PC-3 (cell line): ENCODE results near the gene ATG14. TPM values are rescaled to one million over a fixed set of nuclear protein-coding genes. Genes with fewer than 3 reads are reported as not detected.
A peak's percentile ranks its signal among the peaks of the same experiment; 100 is the strongest.

Source experiments
- ATAC-seq: fragments of 200-7000 bp; cut with Tn5 transposase; 2 replicates; pipeline ENCODE4 v1.9.1; 2020; ENCODE audit warnings: mild to moderate bottlenecking, moderate library complexity
- BruUV-seq: library from RNA; stranded (reverse); fragments of 400-500 nt; replicated peaks from 2 replicates; lab custom pipeline; 2021; lab: Mats Ljungman, UMichigan
- CTCF ChIA-PET: fragments of 300-600 bp; sonication (Branson Sonifier 250); formaldehyde crosslinking; loops from one replicate; lab custom pipeline; 2022; ENCODE audit warnings: antibody characterized with exemption; lab: Charles Lee
- POLR2A ChIA-PET: fragments of 300-600 bp; sonication (Branson Sonifier 250); formaldehyde crosslinking; loops from one replicate; lab custom pipeline; 2022; ENCODE audit warnings: antibody characterized with exemption; ENCODE audit not compliant: unreplicated experiment; lab: Charles Lee
- DNase-seq: peaks from one replicate; pipeline ENCODE4 v3.0.0-alpha.2; 2015
- H2AFZ ChIP-seq: fragments of 300-600 bp; sonication (generic); 2 replicates; pipeline ENCODE4 v1.6.0; 2016; ENCODE audit warnings: antibody characterized with exemption, low read length
- H3F3A ChIP-seq: fragments of 300-600 bp; sonication (generic); one replicate; pipeline ENCODE4 v1.6.0; 2017; ENCODE audit warnings: antibody characterized with exemption, low read length, control low read depth, mild to moderate bottlenecking; ENCODE audit not compliant: unreplicated experiment
- H3K27ac ChIP-seq: fragments of 300-600 bp; sonication (generic); 2 replicates; pipeline ENCODE4 v1.5.1; 2016; ENCODE audit warnings: mild to moderate bottlenecking, low read length
- H3K27me3 ChIP-seq: fragments of 300-600 bp; sonication (generic); 2 replicates; pipeline ENCODE4 v1.6.1; 2016; ENCODE audit warnings: low read length, mixed read lengths
- H3K36me3 ChIP-seq: fragments of 300-600 bp; sonication (generic); 2 replicates; pipeline ENCODE4 v1.6.1; 2016; ENCODE audit warnings: low read depth, mixed run types, low read length, mixed read lengths
- H3K4me1 ChIP-seq: fragments of 300-600 bp; sonication (generic); 2 replicates; pipeline ENCODE4 v1.5.1; 2016; ENCODE audit warnings: low read length; ENCODE audit not compliant: insufficient read depth
- H3K4me2 ChIP-seq: fragments of 300-600 bp; sonication (generic); 2 replicates; pipeline ENCODE4 v1.6.0; 2016; ENCODE audit warnings: low read length
- H3K4me3 ChIP-seq: fragments of 300-600 bp; sonication (generic); 2 replicates; pipeline ENCODE4 v1.5.1; 2016; ENCODE audit warnings: mild to moderate bottlenecking, low read length, mixed read lengths
- H3K79me2 ChIP-seq: fragments of 300-600 bp; sonication (generic); 2 replicates; pipeline ENCODE4 v1.6.1; 2017; ENCODE audit warnings: low read length, mixed read lengths
- H3K9ac ChIP-seq: fragments of 300-600 bp; sonication (generic); 2 replicates; pipeline ENCODE4 v1.6.0; 2016; ENCODE audit warnings: mild to moderate bottlenecking, low read length
- H3K9me2 ChIP-seq: fragments of 300-600 bp; sonication (generic); replicated peaks from 2 replicates; pipeline ENCODE4 v1.6.1; 2016; ENCODE audit warnings: mixed run types, low read length, mixed read lengths
- H3K9me3 ChIP-seq: fragments of 300-600 bp; sonication (generic); 2 replicates; pipeline ENCODE4 v1.6.1; 2016; ENCODE audit warnings: low read length, mixed read lengths
- H4K20me1 ChIP-seq: fragments of 300-600 bp; sonication (generic); 2 replicates; pipeline ENCODE4 v1.6.1; 2016; ENCODE audit warnings: low read length, mixed read lengths
- CTCF ChIP-seq: fragments of 300-600 bp; sonication (generic); conservative IDR thresholded peaks from 2 replicates; pipeline ENCODE4 v1.5.1; 2017; ENCODE audit warnings: antibody characterized with exemption, low read depth, mild to moderate bottlenecking, low read length
- EZH2 ChIP-seq: fragments of 300-600 bp; sonication (generic); IDR thresholded peaks from one replicate; pipeline ENCODE4 v1.6.1; 2017; ENCODE audit warnings: antibody characterized with exemption, mild to moderate bottlenecking, low read length; ENCODE audit not compliant: unreplicated experiment
- EZH2phosphoT487 ChIP-seq: fragments of 300-600 bp; sonication (generic); IDR thresholded peaks from 2 replicates; pipeline ENCODE4 v1.6.1; 2018; ENCODE audit warnings: mild to moderate bottlenecking, antibody characterized with exemption, low read length, borderline replicate concordance
- intact Hi-C: fragments of 100-400 bp; cut with micrococcal nuclease; formaldehyde crosslinking; loops from 2 replicates; pipeline ENCODE4 v1.9.0; 2023
- total RNA-seq: library from RNA; depleted of rRNA; stranded (reverse); fragments of >200 nt; gene quantifications from 2 replicates; pipeline ENCODE4 v1.2.3, GENCODE V29; 2014

ATG14 gene
- total RNA-seq, 1 experiment from 2014 or later = 20.2 TPM

DNA sequence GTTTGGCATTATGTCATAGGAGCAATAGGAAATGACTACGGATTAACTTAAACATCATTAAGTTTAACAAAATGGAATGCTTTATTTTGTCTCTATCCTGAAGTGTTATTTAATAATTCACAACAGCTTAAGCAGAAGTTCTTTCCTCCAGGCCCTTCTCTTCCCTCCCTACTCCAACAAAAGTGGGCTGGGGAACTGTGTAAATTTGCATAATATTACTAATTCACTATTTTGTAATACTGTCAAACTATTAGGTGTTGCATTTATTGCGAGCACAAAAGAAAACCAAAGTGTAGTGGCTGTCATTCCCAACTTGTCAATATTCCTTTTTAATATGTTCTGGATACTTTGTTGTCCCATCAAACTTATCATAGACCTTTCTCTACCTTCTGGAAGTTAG, 69.8 kb downstream of the ATG14 start:
- Histone ChIP-seq H3K27me3 (no peaks in the 10 kb centered on the region), H3K27ac (no peak overlapping the region), H3K9me3 (no peaks in the 10 kb centered on the region), H3K4me1 (peaks cover 31% of the 10 kb centered on the region), H4K20me1 (no peaks in the 10 kb centered on the region), H3K4me2 (no peak overlapping the region), H3K79me2 (peaks cover 64% of the 10 kb centered on the region), H3K4me3 (no peak overlapping the region), H3F3A (no peaks in the 10 kb centered on the region), H3K9me2 (no peaks in the 10 kb centered on the region), H3K36me3 (peaks cover 2% of the 10 kb centered on the region; the same call in 1 of the 2 replicates), H3K9ac (no peak overlapping the region), H2AFZ (no peak overlapping the region)
- no peak for ATAC-seq
- POLR2A ChIA-PET = no interaction called here
- no peak for DNase-seq
- CTCF ChIA-PET = no interaction called here
- intact Hi-C loops = no loop called here
- no TSS peak for BruUV-seq
- TF ChIP-seq EZH2phosphoT487 (no peak), CTCF (no peak), EZH2 (no peak)

- DNase-seq (no peak), ATAC-seq (no peak)
- Histone ChIP-seq H3K4me2 (no peak overlapping the region), H3K27me3 (no peaks in the 10 kb centered on the region), H3K4me1 (peaks cover 31% of the 10 kb centered on the region), H3K9ac (no peak overlapping the region), H3K9me3 (no peaks in the 10 kb centered on the region), H3K79me2 (peaks cover 63% of the 10 kb centered on the region), H3K4me3 (no peak overlapping the region), H2AFZ (no peak overlapping the region), H3K36me3 (peaks cover 4% of the 10 kb centered on the region; the same call in 1 of the 2 replicates), H3K27ac (no peak overlapping the region), H3K9me2 (no peaks in the 10 kb centered on the region), H4K20me1 (no peaks in the 10 kb centered on the region), H3F3A (no peaks in the 10 kb centered on the region)
- intact Hi-C loops = no loop called here
- ChIA-PET POLR2A (interaction anchor here (0.6 kb wide), 1 partner anchor 571 kb away, joined by 3 read pairs; no protein-coding TSS in a partner anchor), CTCF (no interaction called here)
- no peak for TF ChIP-seq CTCF
- TF ChIP-seq EZH2 = no peak
- no peak for TF ChIP-seq EZH2phosphoT487
- BruUV-seq = no TSS peak
Measured at GRCh38 chr14:55340482-55340881, 71.1 kb downstream of the ATG14 start.

GRCh38 chr14:55339770-55340169, 71.9 kb downstream of the ATG14 start:
- no peak for TF ChIP-seq CTCF
- TF ChIP-seq EZH2 = no peak
- TF ChIP-seq EZH2phosphoT487 = no peak
- H4K20me1 ChIP-seq = no peaks in the 10 kb centered on the region
- H3K4me2 ChIP-seq = 0 out of 2 replicates have a peak overlapping the region, but pooled peaks have one; percentile 2
- no peaks in the 10 kb centered on the region for H3K9me2 ChIP-seq
- peak; percentile 16; the same call in 1 of the 2 replicates for ATAC-seq
- no peaks in the 10 kb centered on the region for H3F3A ChIP-seq
- H3K36me3 ChIP-seq = peaks cover 4% of the 10 kb centered on the region; the same call in 1 of the 2 replicates
- H3K27ac ChIP-seq = no peak overlapping the region
- H3K9me3 ChIP-seq = no peaks in the 10 kb centered on the region
- peaks cover 64% of the 10 kb centered on the region for H3K79me2 ChIP-seq
- no TSS peak for BruUV-seq
- ChIA-PET CTCF (no interaction called here), POLR2A (no interaction called here)
- DNase-seq = peak; percentile 75
- H3K4me3 ChIP-seq = no peak overlapping the region
- intact Hi-C loops = no loop called here
- H2AFZ ChIP-seq = no peak overlapping the region
- H3K27me3 ChIP-seq = no peaks in the 10 kb centered on the region
- peaks cover 25% of the 10 kb centered on the region for H3K4me1 ChIP-seq
- no peak overlapping the region for H3K9ac ChIP-seq
